Sigmoid colon (tissue), 7 donors: ENCODE data around the gene SYCN. TPM values are rescaled to one million over a fixed set of nuclear protein-coding genes. Genes with fewer than 3 reads are reported as not detected.

Source experiments
- DNase-seq: peaks from one replicate; pipeline ENCODE4 v3.0.0-alpha.2; 2019
- H3K27ac ChIP-seq, 4 donors: fragments of 200-600 bp; sonication (generic); one replicate each; pipeline ENCODE4 v1.5.1; 2016 to 2019; ENCODE audit warnings: mild to moderate bottlenecking in 1 of 4
- H3K27me3 ChIP-seq, 3 donors: fragments of 200-600 bp; sonication (generic); one replicate each; pipeline ENCODE4 v1.5.1; 2019; ENCODE audit warnings: mild to moderate bottlenecking in 1 of 3
- H3K36me3 ChIP-seq, 4 donors: fragments of 200-600 bp; sonication (generic); one replicate each; pipeline ENCODE4 v1.5.1; 2016 to 2019
- H3K4me1 ChIP-seq, 4 donors: fragments of 200-600 bp; sonication (generic); one replicate each; pipeline ENCODE4 v1.5.1; 2017 to 2019
- H3K4me3 ChIP-seq, 4 donors: fragments of 200-600 bp; sonication (generic); one replicate each; pipeline ENCODE4 v1.5.1; 2017 to 2019; ENCODE audit warnings: mild to moderate bottlenecking in 2 of 4, moderate library complexity in 1 of 4
- H3K9me3 ChIP-seq, 4 donors: fragments of 200-600 bp in 3 of 4; sonication (generic) in 3 of 4; one replicate each; pipeline versions ENCODE4 v1.5.1 to v1.6.1; 2013 to 2019
- CTCF ChIP-seq, 4 experiments: fragments of 450-650 bp in 3 of 4; fragments of 200-600 bp in 1 of 4; IDR thresholded peaks; one replicate each; pipeline ENCODE4 v1.5.1; 2016 to 2019; ENCODE audit warnings: antibody characterized with exemption in 4 of 4, mild to moderate bottlenecking in 3 of 4, moderate library complexity in 2 of 4
- EP300 ChIP-seq, 4 donors: sonication (generic); formaldehyde crosslinking; IDR thresholded peaks; one replicate each; pipeline ENCODE4 v1.6.1; 2017; ENCODE audit warnings: antibody characterized with exemption in 4 of 4
- POLR2A ChIP-seq, 2 donors: fragments of 450-650 bp; IDR thresholded peaks; one replicate each; pipeline ENCODE4 v1.6.1; 2016; ENCODE audit warnings: antibody characterized with exemption in 2 of 2, mild to moderate bottlenecking in 2 of 2, moderate library complexity in 2 of 2
- POLR2AphosphoS5 ChIP-seq, 4 donors: sonication (generic); formaldehyde crosslinking; IDR thresholded peaks; one replicate each; pipeline ENCODE4 v1.6.1; 2017; ENCODE audit warnings: antibody characterized with exemption in 4 of 4
- WGBS, 2 donors: extraction: QIAGEN DNeasy Blood & Tissue Kit; methylation state at CpG; one replicate each; pipeline ENCODE4 v1.1.7; 2013; 5-methylcytosine and 5-hydroxymethylcytosine counted together
- intact Hi-C: fragments of 100-400 bp; cut with DNase I; formaldehyde crosslinking; loops from one replicate; pipeline ENCODE4 v1.15.1; 2023
- polyA plus RNA-seq, 3 donors: library from polyadenylated mRNA; stranded (reverse); fragments of 200-250 nt; gene quantifications; one replicate each; pipeline ENCODE4 v1.2.3, GENCODE V29; 2013
- total RNA-seq, 4 donors: library from RNA; depleted of rRNA; stranded (reverse); fragments of >200 nt; gene quantifications; one replicate each; pipeline ENCODE4 v1.1.0, GENCODE V29; 2016
- donor health status: healthy with polysubstance abuse.
- donor health status: Bipolar disorder and iron deficiency.
- donor health status: healthy.

SYCN gene
- total and polyA plus RNA-seq, 7 donors, result not detected

DNA sequence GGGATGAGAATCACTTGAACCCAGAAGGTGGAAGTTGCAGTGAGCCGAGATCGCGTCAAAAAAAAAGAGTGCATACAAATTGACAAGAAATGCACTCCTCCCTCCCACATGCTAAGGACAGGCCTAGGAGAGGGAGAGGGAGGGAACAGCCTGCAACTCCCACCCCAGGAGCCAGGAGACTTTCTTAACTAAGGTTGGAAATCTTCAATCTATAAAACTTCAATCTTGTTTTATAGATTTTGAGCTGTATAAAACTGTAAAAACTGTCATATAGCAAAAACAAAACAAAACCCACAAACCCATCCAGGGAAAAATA, 1.3 kb upstream of the SYCN start:
- intact Hi-C loops, result no loop called here

GRCh38 chr19:39202998-39203355, 1.1 kb downstream of the SYCN start:
- Histone ChIP-seq H3K4me1 (no peaks in the 10 kb centered on the region), H3K27ac (no peak overlapping the region), H3K36me3 (no peaks in the 10 kb centered on the region), H3K9me3 (no peaks in the 10 kb centered on the region), H3K27me3 (peaks cover 23 to 73% (median 61%) of the 10 kb centered on the region in 3 donors), H3K4me3 (no peak overlapping the region)
- no peak for DNase-seq
- intact Hi-C loops, result no loop called here
- 92 to 97% methylated on average over 1 of the region's 1 CpG for WGBS, 2 donors
- TF ChIP-seq POLR2AphosphoS5 (IDR thresholded peaks at IDR 0.05), result no peak
- TF ChIP-seq EP300 (IDR thresholded peaks at IDR 0.05), result no peak
- no peak for TF ChIP-seq POLR2A (IDR thresholded peaks at IDR 0.05)
- no peak for TF ChIP-seq CTCF (IDR thresholded peaks at IDR 0.05)

More for the DNA sequence above, 1.3 kb upstream of the SYCN start:
- Histone ChIP-seq H3K27ac (no peak overlapping the region), H3K4me1 (no peaks in the 10 kb centered on the region), H3K9me3 (no peaks in the 10 kb centered on the region), H3K36me3 (no peaks in the 10 kb centered on the region), H3K4me3 (no peak overlapping the region), H3K27me3 (peaks cover 16 to 54% (median 41%) of the 10 kb centered on the region in 3 donors)
- no peak for DNase-seq
- 82 to 87% methylated on average over 3 of the region's 3 CpGs for WGBS, 2 donors
- TF ChIP-seq POLR2AphosphoS5 (IDR thresholded peaks at IDR 0.05), result no peak
- TF ChIP-seq POLR2A (IDR thresholded peaks at IDR 0.05), result no peak
- no peak for TF ChIP-seq CTCF (IDR thresholded peaks at IDR 0.05)
- no peak for TF ChIP-seq EP300 (IDR thresholded peaks at IDR 0.05)

- H3K4me3 ChIP-seq, result no peak overlapping the region
- H3K27ac ChIP-seq, result no peak overlapping the region
- no peak for DNase-seq
- H3K4me1 ChIP-seq, result peaks cover 0 to 6% (median 6%) of the 10 kb centered on the region in 4 donors
- peaks cover 35 to 93% (median 81%) of the 10 kb centered on the region in 3 donors for H3K27me3 ChIP-seq
- H3K36me3 ChIP-seq, result no peaks in the 10 kb centered on the region
- 59 to 75% methylated on average over 3 of the region's 3 CpGs for WGBS, 2 donors
- no peaks in the 10 kb centered on the region for H3K9me3 ChIP-seq
- intact Hi-C loops, result no loop called here
- TF ChIP-seq POLR2A (IDR thresholded peaks at IDR 0.05) (no peak), CTCF (IDR thresholded peaks at IDR 0.05) (no peak), POLR2AphosphoS5 (IDR thresholded peaks at IDR 0.05) (no peak), EP300 (IDR thresholded peaks at IDR 0.05) (no peak)
These were observed 3.3 kb downstream of the SYCN start for GRCh38 chr19:39200803-39201115.

GRCh38 chr19:39200066-39200802, 3.8 kb downstream of the SYCN start:
- WGBS, 2 donors, result 83 to 88% methylated on average over 32 of the region's 32 CpGs
- H3K36me3 ChIP-seq, result no peaks in the 10 kb centered on the region
- TF ChIP-seq POLR2A (IDR thresholded peaks at IDR 0.05) (no peak), POLR2AphosphoS5 (IDR thresholded peaks at IDR 0.05) (no peak), EP300 (IDR thresholded peaks at IDR 0.05) (no peak), CTCF (IDR thresholded peaks at IDR 0.05) (no peak)
- peaks cover 35 to 98% (median 85%) of the 10 kb centered on the region in 3 donors for H3K27me3 ChIP-seq
- peaks cover 0 to 6% (median 6%) of the 10 kb centered on the region in 4 donors for H3K4me1 ChIP-seq
- H3K9me3 ChIP-seq, result no peaks in the 10 kb centered on the region
- H3K27ac ChIP-seq, result no peak overlapping the region
- H3K4me3 ChIP-seq, result no peak overlapping the region
- no peak for DNase-seq
- intact Hi-C loops, result no loop called here

GRCh38 chr19:39199025-39199424, 5.0 kb downstream of the SYCN start:
- intact Hi-C loops, result no loop called here
- H3K4me1 ChIP-seq, result peaks cover 0 to 6% (median 6%) of the 10 kb centered on the region in 4 donors
- no peak for TF ChIP-seq EP300 (IDR thresholded peaks at IDR 0.05)
- no peak for TF ChIP-seq POLR2AphosphoS5 (IDR thresholded peaks at IDR 0.05)
- no peak for TF ChIP-seq CTCF (IDR thresholded peaks at IDR 0.05)
- TF ChIP-seq POLR2A (IDR thresholded peaks at IDR 0.05), result no peak
- H3K4me3 ChIP-seq, result no peak overlapping the region
- 23 to 48% methylated on average over 11 of the region's 11 CpGs for WGBS, 2 donors
- peak; percentile 67 for DNase-seq
- no peaks in the 10 kb centered on the region for H3K36me3 ChIP-seq
- H3K27ac ChIP-seq, result no peak overlapping the region
- no peaks in the 10 kb centered on the region for H3K9me3 ChIP-seq
- peaks cover 33 to 91% (median 86%) of the 10 kb centered on the region in 3 donors for H3K27me3 ChIP-seq
